GM12891 (cell line): ENCODE data around the gene CD320.

Experiments used
- DNase-seq: peaks from one replicate; pipeline ENCODE4 v3.0.0; 2011; ENCODE audit warnings: low spot score; ENCODE audit not compliant: insufficient read length
- FAIRE-seq: peaks from 2 replicates; lab custom pipeline; 2011; peaks lifted over from hg19 to GRCh38; lab: Jason Lieb, UNC
- PAX5 ChIP-seq: IDR thresholded peaks from 2 replicates; pipeline ENCODE4 v1.6.1; 2011; ENCODE audit warnings: low read length, moderate library complexity, mild to moderate bottlenecking; ENCODE audit not compliant: insufficient read depth, severe bottlenecking
- POLR2A ChIP-seq: IDR thresholded peaks from 2 replicates; pipeline ENCODE4 v1.6.1; 2011; ENCODE audit warnings: low read depth, low read length, control low read depth
- POLR2AphosphoS5 ChIP-seq: IDR thresholded peaks from 2 replicates; pipeline ENCODE4 v1.6.1; 2011; ENCODE audit warnings: low read depth, low read length, control low read depth
- POU2F2 ChIP-seq: IDR thresholded peaks from 2 replicates; pipeline ENCODE4 v1.6.1; 2011; ENCODE audit warnings: low read depth, mild to moderate bottlenecking, control low read depth, low read length, moderate library complexity
- SPI1 ChIP-seq: IDR thresholded peaks from 2 replicates; pipeline ENCODE4 v1.6.1; 2011; ENCODE audit warnings: low read depth, low read length, control low read depth
- TAF1 ChIP-seq: IDR thresholded peaks from 2 replicates; pipeline ENCODE4 v1.6.1; 2011; ENCODE audit warnings: low read depth, low read length, control low read depth

Gene CD320

GRCh38 chr19:8333767-8334457 is 25.8 kb upstream of the CD320 start:
- DNase-seq (no peak), FAIRE-seq (no peak)

DNA sequence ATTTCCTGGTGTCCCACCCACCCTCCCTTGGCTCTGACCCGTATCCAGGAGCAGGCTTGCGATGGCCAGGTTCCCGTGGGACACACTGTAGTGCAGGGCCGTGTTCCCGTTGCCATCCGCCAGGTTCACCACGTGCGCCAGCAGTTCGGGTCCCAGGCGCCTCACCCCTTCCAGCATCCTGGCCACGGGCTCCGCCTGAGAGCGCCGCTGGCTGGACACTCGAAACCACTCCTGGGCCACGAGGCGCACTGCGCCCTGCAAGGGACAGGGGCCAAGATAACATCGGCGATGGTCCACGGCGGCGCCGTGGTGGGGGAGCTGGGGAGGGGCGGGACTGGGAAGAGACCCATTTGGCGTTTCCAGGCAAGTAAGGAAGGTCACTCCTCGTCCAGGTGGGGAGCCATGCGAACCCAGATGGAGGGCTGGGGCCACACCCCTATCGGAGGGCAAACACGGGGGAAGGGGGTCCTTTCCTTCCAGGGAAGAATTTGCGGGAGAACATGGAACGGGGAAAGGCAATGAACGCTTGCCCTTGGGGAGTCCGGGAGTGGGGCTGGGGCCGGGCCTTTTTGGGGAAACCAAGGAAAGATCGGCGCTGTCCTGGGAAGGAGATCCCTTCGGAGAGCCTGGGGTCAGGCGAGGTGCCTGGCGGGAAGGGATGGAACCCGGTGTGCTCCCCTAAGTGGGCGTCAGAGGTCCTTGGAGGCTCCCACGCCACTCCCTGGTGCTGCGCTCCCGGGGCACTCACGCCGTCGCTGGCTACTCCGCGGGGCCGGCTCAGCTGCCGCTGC is 25.0 kb upstream of the CD320 start:
- no peak for FAIRE-seq
- DNase-seq, result no peak
- TF ChIP-seq POLR2A, result no peak
- TF ChIP-seq TAF1, result no peak
- TF ChIP-seq PAX5, result no peak
- TF ChIP-seq POLR2AphosphoS5, result no peak
- no peak for TF ChIP-seq SPI1
- TF ChIP-seq POU2F2, result no peak

More at GRCh38 chr19:8333767-8334457, 25.8 kb upstream of the CD320 start:
- no peak for TF ChIP-seq SPI1
- TF ChIP-seq POU2F2, result no peak
- no peak for TF ChIP-seq TAF1
- TF ChIP-seq POLR2A, result no peak
- no peak for TF ChIP-seq POLR2AphosphoS5

GRCh38 chr19:8331263-8331845 is 23.2 kb upstream of the CD320 start:
- DNase-seq (no peak), FAIRE-seq (no peak)
- TF ChIP-seq TAF1 (no peak), POLR2AphosphoS5 (no peak), POLR2A (no peak), POU2F2 (no peak), SPI1 (no peak), PAX5 (no peak)

DNA sequence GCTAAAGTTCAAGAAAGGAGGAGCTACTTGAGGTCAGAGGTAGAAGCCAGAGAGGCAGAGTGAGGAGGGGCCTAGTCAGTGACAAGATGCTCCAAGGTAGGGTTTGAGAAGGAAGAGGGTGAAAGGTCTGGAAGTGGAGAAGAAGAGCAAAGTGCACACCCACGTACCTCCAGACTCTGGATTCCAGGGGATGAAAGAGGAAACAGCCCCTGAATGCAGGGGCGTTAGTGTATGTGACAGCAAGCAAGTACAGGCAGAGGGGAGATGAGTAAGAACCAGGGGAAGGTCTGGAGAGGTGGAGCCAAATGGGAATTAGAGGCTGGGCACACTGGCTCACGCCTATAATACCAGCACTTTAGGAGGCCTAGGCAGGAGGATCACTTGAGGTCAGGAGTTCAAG is 21.8 kb upstream of the CD320 start:
- FAIRE-seq (no peak), DNase-seq (no peak)
- TF ChIP-seq PAX5 (no peak), SPI1 (no peak), POLR2A (no peak), TAF1 (no peak), POU2F2 (no peak), POLR2AphosphoS5 (no peak)

GRCh38 chr19:8325454-8325853 is 17.3 kb upstream of the CD320 start:
- no peak for FAIRE-seq

DNA sequence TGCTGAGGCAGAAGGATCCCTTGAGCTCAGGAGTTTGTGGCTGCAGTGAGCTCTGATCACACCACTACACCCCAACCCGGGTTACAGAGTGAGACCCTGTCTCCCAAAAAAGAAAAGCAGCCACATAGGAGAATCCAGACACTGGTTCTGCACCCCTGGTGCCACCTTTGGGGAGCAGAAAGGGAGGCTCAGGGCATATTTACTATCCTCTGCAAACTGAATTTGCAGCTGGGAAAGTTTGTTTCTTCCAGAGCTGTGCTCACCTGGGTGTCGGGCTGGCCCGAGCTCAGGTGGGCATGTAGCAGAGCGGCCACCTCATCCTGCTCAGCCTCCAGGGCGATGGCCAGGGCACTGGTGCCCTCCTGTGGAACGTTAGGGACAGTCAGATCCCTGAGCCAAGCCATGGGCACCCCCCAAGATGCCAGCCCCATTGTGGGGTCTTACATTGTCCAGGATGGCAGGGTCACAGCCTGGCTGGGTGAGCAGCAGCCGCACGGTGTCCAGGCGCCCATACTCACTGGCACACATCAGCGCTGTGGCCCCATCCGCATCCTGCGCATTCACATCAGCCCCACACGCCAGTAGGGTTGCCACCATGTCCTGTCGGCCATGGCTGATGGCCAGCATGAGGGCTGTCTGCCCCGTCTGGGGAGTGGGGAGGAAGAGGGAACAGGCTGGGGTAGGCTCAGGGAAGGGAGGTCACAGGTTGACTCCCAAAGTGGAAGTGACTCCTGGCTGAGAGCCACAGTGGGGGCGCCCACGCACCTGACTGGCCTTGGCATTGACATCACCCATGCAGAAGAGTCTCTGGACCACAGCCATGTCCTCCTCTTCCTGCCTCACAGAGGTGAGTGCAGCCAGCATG is 16.3 kb upstream of the CD320 start:
- DNase-seq (no peak), FAIRE-seq (no peak)

More at GRCh38 chr19:8325454-8325853, 17.3 kb upstream of the CD320 start:
- TF ChIP-seq TAF1, result no peak
- TF ChIP-seq POLR2AphosphoS5, result no peak
- no peak for TF ChIP-seq SPI1
- no peak for TF ChIP-seq PAX5
- TF ChIP-seq POLR2A, result no peak
- TF ChIP-seq POU2F2, result no peak
- no peak for DNase-seq

DNA sequence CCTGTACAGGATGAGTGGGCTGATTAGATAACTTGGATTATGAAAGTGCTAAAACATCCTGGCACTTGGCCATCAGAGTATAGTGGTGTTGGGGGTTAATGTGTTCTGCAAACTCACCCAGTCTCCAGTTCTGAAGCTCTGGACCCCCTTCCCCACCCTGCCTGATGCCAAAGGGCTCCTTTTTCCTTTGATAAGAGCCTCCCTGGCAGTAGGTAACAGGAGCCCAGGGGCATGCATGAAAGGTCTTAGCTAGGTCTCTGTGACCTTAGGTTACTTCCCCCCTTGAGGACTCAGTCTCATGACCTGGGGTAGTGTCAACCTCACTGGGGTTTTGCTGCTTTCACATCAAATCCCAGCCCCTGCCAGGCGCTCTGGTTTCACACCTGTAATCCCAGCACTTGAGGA is 15.6 kb upstream of the CD320 start:
- TF ChIP-seq TAF1 (no peak), PAX5 (no peak), POLR2A (no peak), SPI1 (no peak), POU2F2 (no peak), POLR2AphosphoS5 (no peak)
- FAIRE-seq (no peak), DNase-seq (no peak)

More for the DNA sequence above, 16.3 kb upstream of the CD320 start:
- no peak for TF ChIP-seq TAF1
- peak; percentile 53 for TF ChIP-seq POLR2AphosphoS5
- TF ChIP-seq PAX5, result no peak
- 0 out of 2 replicates have a peak, but pooled peaks have one; percentile 71 for TF ChIP-seq POLR2A
- TF ChIP-seq POU2F2, result 0 out of 2 replicates have a peak, but pooled peaks have one; percentile 8

GRCh38 chr19:8322638-8322997 is 14.5 kb upstream of the CD320 start:
- no peak for TF ChIP-seq POLR2A
- TF ChIP-seq POLR2AphosphoS5, result no peak
- TF ChIP-seq SPI1, result no peak
- no peak for TF ChIP-seq PAX5
- FAIRE-seq, result no peak
- DNase-seq, result no peak

GRCh38 chr19:8321986-8322637 is 14.0 kb upstream of the CD320 start:
- FAIRE-seq (no peak), DNase-seq (no peak)
- no peak for TF ChIP-seq PAX5
- TF ChIP-seq SPI1, result no peak
- no peak for TF ChIP-seq TAF1
- TF ChIP-seq POLR2AphosphoS5, result no peak
- TF ChIP-seq POU2F2, result no peak
